GM12878 (cell line): ENCODE results near the gene STAT4.

Experiments used
- BCL11A ChIP-seq: IDR thresholded peaks from 2 replicates; pipeline ENCODE4 v1.6.1; 2011; ENCODE audit warnings: low read depth, low read length
- EZH2 ChIP-seq: IDR thresholded peaks from 2 replicates; pipeline ENCODE4 v1.6.1; 2012; ENCODE audit warnings: low read depth, mild to moderate bottlenecking, control low read depth, inconsistent platforms, low read length, borderline replicate concordance; ENCODE audit not compliant: control insufficient read depth
- NR2F1 ChIP-seq: fragments of 450-650 bp; conservative IDR thresholded peaks from 2 replicates; pipeline ENCODE4 v1.6.1; 2017; ENCODE audit warnings: mild to moderate bottlenecking
- RFX5 ChIP-seq: IDR thresholded peaks from 2 replicates; pipeline ENCODE4 v1.6.1; 2011; ENCODE audit warnings: low read depth, low read length, improper control_type of control experiment
- SMC3 ChIP-seq: IDR thresholded peaks from 2 replicates; pipeline ENCODE4 v1.6.1; 2011; ENCODE audit warnings: low read length, improper control_type of control experiment, borderline replicate concordance
- SPI1 ChIP-seq: IDR thresholded peaks from 2 replicates; pipeline ENCODE4 v1.6.1; 2011; ENCODE audit warnings: low read depth, mild to moderate bottlenecking, low read length, moderate library complexity, borderline replicate concordance; ENCODE audit not compliant: insufficient read depth
- ZNF24 ChIP-seq: fragments of 450-650 bp; IDR thresholded peaks from 2 replicates; pipeline ENCODE4 v1.6.1; 2017; ENCODE audit warnings: antibody characterized with exemption, mild to moderate bottlenecking
- ZNF274 ChIP-seq: IDR thresholded peaks from one replicate; pipeline ENCODE4 v1.8.0; 2011; ENCODE audit not compliant: insufficient read length, insufficient read depth
- TF ChIP-seq, protein P1 (sequence below), 3 experiments: IDR thresholded peaks in 2 of 3; conservative IDR thresholded peaks in 1 of 3; 2 replicates each; pipeline ENCODE4 v1.5.1; 2011; ENCODE audit warnings: low read depth in 3 of 3, low read length in 3 of 3, mild to moderate bottlenecking in 3 of 3, control low read depth in 2 of 3, moderate library complexity in 2 of 3, inconsistent platforms in 1 of 3, mixed read lengths in 1 of 3; ENCODE audit not compliant: control insufficient read depth in 2 of 3, insufficient read depth in 1 of 3; ENCODE audit errors: extremely low read depth in 1 of 3

DNA sequence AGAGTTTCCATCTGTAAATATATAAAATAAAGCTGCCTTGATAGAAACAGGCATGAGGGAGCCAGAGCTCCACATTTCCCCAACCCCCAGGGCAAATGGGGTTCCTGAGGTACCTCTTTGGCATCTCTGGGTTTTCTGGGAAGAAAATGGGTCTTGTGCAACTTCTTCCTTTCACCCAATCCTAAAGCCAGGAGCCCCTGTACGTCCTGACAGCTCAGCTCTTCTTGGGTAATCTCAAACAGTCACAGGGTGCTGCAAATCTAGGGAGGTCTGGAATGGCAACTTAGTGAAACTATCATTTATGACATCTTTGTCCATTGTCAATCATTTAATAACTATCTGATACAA lies 100.2 kb downstream of the STAT4 start:
- TF ChIP-seq RFX5 (no peak), ZNF274 (no peak), SMC3 (no peak), ZNF24 (no peak), BCL11A (no peak), NR2F1 (no peak), SPI1 (no peak), EZH2 (no peak)
- TF ChIP-seq, protein P1, sequence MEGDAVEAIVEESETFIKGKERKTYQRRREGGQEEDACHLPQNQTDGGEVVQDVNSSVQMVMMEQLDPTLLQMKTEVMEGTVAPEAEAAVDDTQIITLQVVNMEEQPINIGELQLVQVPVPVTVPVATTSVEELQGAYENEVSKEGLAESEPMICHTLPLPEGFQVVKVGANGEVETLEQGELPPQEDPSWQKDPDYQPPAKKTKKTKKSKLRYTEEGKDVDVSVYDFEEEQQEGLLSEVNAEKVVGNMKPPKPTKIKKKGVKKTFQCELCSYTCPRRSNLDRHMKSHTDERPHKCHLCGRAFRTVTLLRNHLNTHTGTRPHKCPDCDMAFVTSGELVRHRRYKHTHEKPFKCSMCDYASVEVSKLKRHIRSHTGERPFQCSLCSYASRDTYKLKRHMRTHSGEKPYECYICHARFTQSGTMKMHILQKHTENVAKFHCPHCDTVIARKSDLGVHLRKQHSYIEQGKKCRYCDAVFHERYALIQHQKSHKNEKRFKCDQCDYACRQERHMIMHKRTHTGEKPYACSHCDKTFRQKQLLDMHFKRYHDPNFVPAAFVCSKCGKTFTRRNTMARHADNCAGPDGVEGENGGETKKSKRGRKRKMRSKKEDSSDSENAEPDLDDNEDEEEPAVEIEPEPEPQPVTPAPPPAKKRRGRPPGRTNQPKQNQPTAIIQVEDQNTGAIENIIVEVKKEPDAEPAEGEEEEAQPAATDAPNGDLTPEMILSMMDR (IDR thresholded peaks at IDR 0.05 in 2 of 3, conservative IDR thresholded peaks at IDR 0.05 in 1 of 3; ENCODE audit: control insufficient read depth in 2 of 3, extremely low read depth in 1 of 3, insufficient read depth in 1 of 3, low read depth in 3 of 3, low read length in 3 of 3), result no peak
